Measurements from ENCODE around the gene COL21A1. TPM values are rescaled to one million over a fixed set of nuclear protein-coding genes. Genes with fewer than 3 reads are reported as not detected.

The COL21A1 gene
- total and polyA plus RNA-seq, 7 donors, result 0.24 to 7.1 (median 0.65) TPM

DNA sequence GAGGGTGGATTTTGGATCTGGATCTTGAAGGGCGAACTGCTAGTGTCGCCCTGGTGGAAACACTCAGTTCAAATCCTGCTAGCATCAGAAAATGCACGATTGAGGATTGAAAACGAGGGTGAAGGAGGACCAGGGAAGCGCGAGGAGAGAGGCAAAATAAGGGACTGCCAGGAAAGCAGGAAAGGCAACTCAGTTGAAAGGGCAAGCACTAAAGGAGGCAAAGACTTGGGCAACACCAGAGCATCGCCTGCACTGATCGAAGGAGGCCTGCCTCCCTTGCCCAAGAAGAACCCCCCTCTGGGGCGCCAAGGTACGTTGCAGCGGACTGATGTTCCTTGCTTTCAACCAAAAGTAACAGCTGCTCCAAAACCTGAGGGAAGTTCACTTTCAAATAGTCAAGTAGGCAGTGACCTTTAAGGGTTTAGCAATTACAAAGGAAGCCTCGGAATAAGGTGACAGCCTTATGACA, 308 bp upstream of the COL21A1 start:
- TF ChIP-seq, protein P1, sequence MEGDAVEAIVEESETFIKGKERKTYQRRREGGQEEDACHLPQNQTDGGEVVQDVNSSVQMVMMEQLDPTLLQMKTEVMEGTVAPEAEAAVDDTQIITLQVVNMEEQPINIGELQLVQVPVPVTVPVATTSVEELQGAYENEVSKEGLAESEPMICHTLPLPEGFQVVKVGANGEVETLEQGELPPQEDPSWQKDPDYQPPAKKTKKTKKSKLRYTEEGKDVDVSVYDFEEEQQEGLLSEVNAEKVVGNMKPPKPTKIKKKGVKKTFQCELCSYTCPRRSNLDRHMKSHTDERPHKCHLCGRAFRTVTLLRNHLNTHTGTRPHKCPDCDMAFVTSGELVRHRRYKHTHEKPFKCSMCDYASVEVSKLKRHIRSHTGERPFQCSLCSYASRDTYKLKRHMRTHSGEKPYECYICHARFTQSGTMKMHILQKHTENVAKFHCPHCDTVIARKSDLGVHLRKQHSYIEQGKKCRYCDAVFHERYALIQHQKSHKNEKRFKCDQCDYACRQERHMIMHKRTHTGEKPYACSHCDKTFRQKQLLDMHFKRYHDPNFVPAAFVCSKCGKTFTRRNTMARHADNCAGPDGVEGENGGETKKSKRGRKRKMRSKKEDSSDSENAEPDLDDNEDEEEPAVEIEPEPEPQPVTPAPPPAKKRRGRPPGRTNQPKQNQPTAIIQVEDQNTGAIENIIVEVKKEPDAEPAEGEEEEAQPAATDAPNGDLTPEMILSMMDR (IDR thresholded peaks at IDR 0.05), result no peak
- Histone ChIP-seq H3K27me3 (ENCODE audit: insufficient read depth in 3 of 3, low read length in 2 of 3) (no peaks in the 10 kb centered on the region), H3K36me3 (ENCODE audit: insufficient read depth in 1 of 2, low read depth in 1 of 2) (no peaks in the 10 kb centered on the region), H3K9me3 (no peaks in the 10 kb centered on the region), H3K4me3 (peak overlapping the region; percentile 63), H3K4me1 (no peaks in the 10 kb centered on the region), H3K27ac (no peak overlapping the region)
- DNase-seq (no peak), ATAC-seq (no peak)
- WGBS, 3 donors, result 20 to 27% (median 25%) methylated on average over 12 of the region's 12 CpGs
- intact Hi-C loops (cut with DNase I), result no loop called here

GRCh38 chr6:56246541-56246880, 869 bp downstream of the COL21A1 start:
- DNase-seq, result no peak
- peak overlapping the region; percentile 63 for H3K4me3 ChIP-seq
- no peaks in the 10 kb centered on the region for H3K27me3 ChIP-seq (ENCODE audit: insufficient read depth in 3 of 3, low read length in 2 of 3)
- H3K27ac ChIP-seq, result no peak overlapping the region
- ATAC-seq, result peak; percentile 16 to 52 (median 25)
- 30 to 41% (median 32%) methylated on average over 5 of the region's 5 CpGs for WGBS, 3 donors
- H3K36me3 ChIP-seq (ENCODE audit: insufficient read depth in 1 of 2, low read depth in 1 of 2), result no peaks in the 10 kb centered on the region
- H3K9me3 ChIP-seq, result no peaks in the 10 kb centered on the region
- intact Hi-C loops (cut with DNase I), result no loop called here
- H3K4me1 ChIP-seq, result no peaks in the 10 kb centered on the region
- TF ChIP-seq, protein P1 (IDR thresholded peaks at IDR 0.05), result no peak

GRCh38 chr6:56245903-56246351, 1.5 kb downstream of the COL21A1 start:
- WGBS, 3 donors, result 15 to 27% (median 20%) methylated on average over 2 of the region's 2 CpGs
- intact Hi-C loops (cut with DNase I), result no loop called here
- no peak overlapping the region for H3K27ac ChIP-seq
- DNase-seq (no peak), ATAC-seq (peak in 1 of 4 donors; percentile 43)
- TF ChIP-seq, protein P1 (IDR thresholded peaks at IDR 0.05), result no peak
- no peaks in the 10 kb centered on the region for H3K4me1 ChIP-seq
- H3K36me3 ChIP-seq (ENCODE audit: insufficient read depth in 1 of 2, low read depth in 1 of 2), result no peaks in the 10 kb centered on the region
- H3K4me3 ChIP-seq, result peak overlapping the region; percentile 63
- no peaks in the 10 kb centered on the region for H3K27me3 ChIP-seq (ENCODE audit: insufficient read depth in 3 of 3, low read length in 2 of 3)
- no peaks in the 10 kb centered on the region for H3K9me3 ChIP-seq

GRCh38 chr6:56244528-56245253, 2.7 kb downstream of the COL21A1 start:
- 82 to 85% (median 83%) methylated on average over 3 of the region's 3 CpGs for WGBS, 3 donors
- intact Hi-C loops (cut with DNase I), result no loop called here
- no peaks in the 10 kb centered on the region for H3K27me3 ChIP-seq (ENCODE audit: insufficient read depth in 3 of 3, low read length in 2 of 3)
- ATAC-seq (no peak), DNase-seq (no peak)
- no peak overlapping the region for H3K27ac ChIP-seq
- no peak overlapping the region for H3K4me3 ChIP-seq
- H3K4me1 ChIP-seq, result no peaks in the 10 kb centered on the region
- no peaks in the 10 kb centered on the region for H3K36me3 ChIP-seq (ENCODE audit: insufficient read depth in 1 of 2, low read depth in 1 of 2)
- no peaks in the 10 kb centered on the region for H3K9me3 ChIP-seq
- TF ChIP-seq, protein P1 (IDR thresholded peaks at IDR 0.05), result no peak

DNA sequence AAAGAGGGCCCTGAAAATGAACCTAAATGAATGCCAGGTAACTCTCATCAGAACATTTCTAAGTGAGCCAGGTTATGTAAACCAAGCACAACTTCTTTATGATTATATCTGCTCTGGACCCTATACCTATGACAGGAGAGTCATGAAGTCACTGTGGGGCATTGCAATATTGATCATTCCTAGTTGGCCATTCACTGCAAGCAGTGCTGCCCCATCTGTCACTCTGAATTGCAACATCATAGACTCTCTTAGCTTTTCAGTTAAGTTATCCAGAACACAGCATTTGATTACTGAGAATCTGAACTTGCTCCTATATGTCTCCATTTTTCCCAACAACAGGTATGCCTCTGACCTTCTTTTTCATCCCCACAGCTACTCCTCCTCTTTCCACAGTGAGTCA, 3.3 kb downstream of the COL21A1 start:
- DNase-seq (no peak), ATAC-seq (no peak)
- intact Hi-C loops (cut with DNase I), result no loop called here
- Histone ChIP-seq H3K36me3 (ENCODE audit: insufficient read depth in 1 of 2, low read depth in 1 of 2) (no peaks in the 10 kb centered on the region), H3K4me3 (no peak overlapping the region), H3K27ac (no peak overlapping the region), H3K4me1 (no peaks in the 10 kb centered on the region), H3K27me3 (ENCODE audit: insufficient read depth in 3 of 3, low read length in 2 of 3) (no peaks in the 10 kb centered on the region), H3K9me3 (no peaks in the 10 kb centered on the region)
- TF ChIP-seq, protein P1 (IDR thresholded peaks at IDR 0.05), result no peak

Data from psoas muscle (tissue), 8 donors.